Epithelial cell of prostate (primary cell): ENCODE measurements around the gene ZHX3.
"Not testable (repeated sequence)": the region's sequence is repeated elsewhere in the genome, so short reads cannot be mapped to it uniquely, and the experiment has no call there.

Source experiments
- DNase-seq: peaks from one replicate; pipeline ENCODE4 v3.0.0-alpha.2; 2011; ENCODE audit warnings: low read depth, low spot score
- H3K27ac ChIP-seq: fragments of 450-650 bp; 2 replicates; pipeline ENCODE4 v1.5.1; 2017; ENCODE audit warnings: mild to moderate bottlenecking

ZHX3 gene

GRCh38 chr20:41142919-41143318, 174.6 kb downstream of the ZHX3 start:
- H3K27ac ChIP-seq, result no peak overlapping the region
- DNase-seq, result no peak

- no peak for DNase-seq
- H3K27ac ChIP-seq, result no peak overlapping the region
These were observed 175.3 kb downstream of the ZHX3 start for GRCh38 chr20:41142245-41142644.

DNA sequence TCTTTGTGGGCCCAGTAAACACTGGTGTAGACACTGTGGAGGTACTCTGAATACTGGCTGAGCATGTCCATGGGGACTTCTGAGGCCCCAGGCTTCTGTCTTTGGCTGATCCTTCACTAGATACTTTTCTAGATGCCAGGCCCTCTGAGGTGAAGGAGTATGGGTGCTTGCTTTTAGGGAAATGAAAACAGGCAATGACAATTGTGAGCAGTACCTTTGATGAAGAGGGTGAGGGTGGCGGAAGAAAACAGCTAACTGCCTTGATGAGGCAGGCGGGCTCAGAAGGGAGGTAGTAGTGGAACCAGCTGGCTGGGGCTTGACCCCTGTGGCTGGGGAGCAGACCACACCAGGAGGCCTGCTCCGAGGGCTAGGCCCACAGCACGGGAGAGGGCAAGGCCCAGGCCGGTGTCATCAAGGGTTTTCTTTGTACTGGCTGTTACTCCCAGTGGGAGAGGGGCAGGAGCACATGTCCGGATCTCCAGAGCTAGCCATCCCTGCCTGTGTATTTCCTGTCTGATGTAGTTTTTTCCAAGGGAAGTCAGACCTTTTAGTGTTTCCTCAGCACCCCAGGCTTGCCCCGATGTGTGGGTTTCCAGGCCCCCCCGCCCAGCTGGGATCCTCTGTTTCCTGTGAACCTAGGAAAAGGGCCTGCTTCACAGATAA, 176.2 kb downstream of the ZHX3 start:
- no peak overlapping the region for H3K27ac ChIP-seq

DNA sequence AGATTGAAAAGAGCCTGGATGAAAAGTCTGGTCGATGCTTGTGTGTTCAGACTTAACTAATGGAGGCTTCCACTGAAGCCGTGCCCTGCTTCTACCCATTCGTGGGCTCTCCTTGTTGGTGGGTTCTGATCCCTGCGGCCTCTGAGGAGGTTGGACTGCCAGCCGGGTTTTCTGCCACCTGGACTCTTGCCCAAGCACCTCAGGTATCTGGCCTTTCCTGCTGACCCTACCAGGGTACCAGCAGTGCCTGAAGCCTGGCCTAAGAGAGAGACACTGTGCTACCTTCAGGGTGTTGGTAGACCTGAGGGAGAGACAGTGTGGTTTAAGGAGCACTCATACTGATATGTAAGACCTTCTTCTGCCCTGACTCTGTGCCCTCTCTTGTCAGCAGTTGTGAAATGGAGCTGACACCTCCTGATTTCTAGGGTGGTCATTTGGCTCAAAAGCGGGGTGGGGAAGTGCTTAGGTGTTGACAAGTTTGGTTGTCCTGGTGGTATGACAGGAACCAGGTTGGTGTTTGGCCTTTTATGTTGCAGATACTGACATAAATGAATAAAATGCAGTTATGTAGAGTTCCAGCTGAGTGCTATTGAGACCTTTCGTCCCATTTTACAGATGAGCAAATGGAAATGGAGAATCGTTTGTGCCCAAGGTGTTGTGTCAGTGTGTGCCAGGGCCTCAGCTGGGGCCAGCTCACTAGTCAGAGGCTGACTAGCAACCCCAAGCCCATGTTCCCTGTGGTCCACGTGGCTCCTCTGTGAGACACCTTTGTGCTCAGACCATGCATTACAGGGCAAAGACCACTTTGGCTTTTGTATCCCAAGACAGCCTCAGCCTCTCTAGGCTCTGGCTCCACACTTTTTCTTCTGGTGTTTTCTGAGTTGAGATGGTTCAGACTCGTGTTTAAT, 177.1 kb downstream of the ZHX3 start:
- no peak overlapping the region for H3K27ac ChIP-seq
- DNase-seq, result no peak

More for the DNA sequence above, 176.2 kb downstream of the ZHX3 start:
- DNase-seq, result no peak

GRCh38 chr20:41139227-41140093, 178.1 kb downstream of the ZHX3 start:
- no peak overlapping the region for H3K27ac ChIP-seq
- no peak for DNase-seq

DNA sequence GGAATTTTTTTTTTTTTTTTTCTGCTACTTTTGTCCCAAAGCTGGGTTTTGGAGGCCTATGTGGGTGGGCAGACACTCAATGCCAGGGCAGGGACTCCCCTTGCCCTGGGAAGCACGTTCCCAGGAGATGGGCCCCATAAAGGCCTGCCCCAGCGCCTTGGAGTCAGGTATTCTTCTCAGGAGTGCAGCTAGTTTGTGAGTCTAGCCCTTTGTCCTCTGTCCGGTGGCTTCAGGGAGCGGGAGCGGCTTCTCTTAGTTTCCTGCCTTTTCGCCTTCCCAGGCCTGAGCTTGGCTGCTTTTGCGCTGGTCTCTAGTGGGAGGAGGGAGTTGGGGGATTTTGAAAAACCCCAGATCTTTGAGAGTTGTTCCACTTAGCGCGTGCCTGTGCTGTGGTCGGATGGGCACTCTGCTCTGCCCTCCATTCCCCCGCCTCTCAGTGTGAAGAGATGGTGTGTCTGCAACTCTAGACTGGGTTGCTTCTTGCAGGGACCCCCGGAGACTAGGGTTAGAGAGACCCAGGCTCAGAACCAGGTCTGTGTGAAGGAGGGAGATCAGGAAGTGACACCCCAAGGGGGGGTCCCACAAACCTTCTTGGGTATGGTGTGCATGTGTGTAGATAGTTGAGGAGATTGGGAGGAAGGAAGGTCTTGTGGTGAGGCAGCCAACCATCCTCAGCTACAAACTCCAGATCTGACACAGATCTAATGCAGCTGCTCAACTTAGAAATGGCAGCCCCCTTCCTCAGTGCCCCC, 178.9 kb downstream of the ZHX3 start:
- peak overlapping the region; percentile 70 for H3K27ac ChIP-seq
- DNase-seq, result no peak

GRCh38 chr20:41137614-41138474, 179.7 kb downstream of the ZHX3 start:
- peak overlapping the region; percentile 70 for H3K27ac ChIP-seq
- no peak for DNase-seq

DNA sequence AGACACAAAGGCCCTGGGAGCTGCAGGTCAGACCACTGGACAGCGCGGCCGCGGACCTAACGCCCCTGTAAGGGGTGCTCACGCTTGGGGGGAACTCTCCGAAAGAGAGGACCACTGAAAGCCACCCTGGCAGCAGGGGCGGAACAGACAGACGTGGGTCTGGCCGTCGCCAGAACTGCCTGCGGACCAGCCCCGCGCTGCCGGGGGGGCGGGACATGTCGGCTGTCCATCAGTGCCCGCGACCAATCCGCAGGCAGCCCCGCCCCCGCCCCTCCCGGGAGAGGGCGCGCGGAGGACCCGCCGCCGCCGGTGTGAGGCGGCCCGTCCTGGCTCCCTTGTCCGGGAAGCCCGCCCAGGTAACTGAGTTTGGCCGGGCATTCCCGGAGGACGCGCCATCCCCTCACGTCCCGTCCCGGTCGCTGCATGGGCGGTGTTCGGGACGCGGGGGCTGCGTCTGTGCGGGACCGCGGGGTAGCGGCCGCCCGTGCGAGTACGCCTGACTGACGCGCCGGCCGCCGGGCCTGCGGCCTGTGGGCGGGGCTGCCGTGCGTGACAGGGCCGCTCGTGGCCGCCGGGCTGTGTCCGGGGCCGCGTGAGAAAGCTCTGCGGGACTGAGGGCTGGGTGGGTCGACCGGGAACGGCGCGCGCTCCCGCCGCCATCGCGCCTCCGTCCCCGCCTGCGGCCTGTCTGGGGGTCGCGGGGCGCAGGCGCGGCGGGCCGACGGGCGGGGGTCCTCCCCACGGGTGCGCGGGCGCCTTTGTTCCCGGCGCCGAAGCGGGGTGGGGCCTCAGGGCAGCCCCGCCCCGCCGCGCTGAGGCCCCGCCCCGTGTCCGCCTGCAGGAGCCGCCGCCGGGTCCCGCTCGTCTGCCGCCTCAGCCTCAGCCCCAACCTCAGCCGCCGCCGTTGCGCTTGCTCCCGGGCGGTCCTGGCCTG, 180.6 kb downstream of the ZHX3 start, which contains the start of gene PLCG1:
Gene PLCG1 (plus strand): TSS at position 864 of the 934 bp plus-strand sequence. CDS start 99 bp downstream, outside the sequence.
- H3K27ac ChIP-seq, result peak within 1 kb of the TSS; percentile 70
- DNase-seq, result peak; percentile 37

- H3K27ac ChIP-seq, result peak overlapping the region; percentile 76
- DNase-seq, result no peak
These were observed 181.4 kb downstream of the ZHX3 start for GRCh38 chr20:41135888-41136679.

DNA sequence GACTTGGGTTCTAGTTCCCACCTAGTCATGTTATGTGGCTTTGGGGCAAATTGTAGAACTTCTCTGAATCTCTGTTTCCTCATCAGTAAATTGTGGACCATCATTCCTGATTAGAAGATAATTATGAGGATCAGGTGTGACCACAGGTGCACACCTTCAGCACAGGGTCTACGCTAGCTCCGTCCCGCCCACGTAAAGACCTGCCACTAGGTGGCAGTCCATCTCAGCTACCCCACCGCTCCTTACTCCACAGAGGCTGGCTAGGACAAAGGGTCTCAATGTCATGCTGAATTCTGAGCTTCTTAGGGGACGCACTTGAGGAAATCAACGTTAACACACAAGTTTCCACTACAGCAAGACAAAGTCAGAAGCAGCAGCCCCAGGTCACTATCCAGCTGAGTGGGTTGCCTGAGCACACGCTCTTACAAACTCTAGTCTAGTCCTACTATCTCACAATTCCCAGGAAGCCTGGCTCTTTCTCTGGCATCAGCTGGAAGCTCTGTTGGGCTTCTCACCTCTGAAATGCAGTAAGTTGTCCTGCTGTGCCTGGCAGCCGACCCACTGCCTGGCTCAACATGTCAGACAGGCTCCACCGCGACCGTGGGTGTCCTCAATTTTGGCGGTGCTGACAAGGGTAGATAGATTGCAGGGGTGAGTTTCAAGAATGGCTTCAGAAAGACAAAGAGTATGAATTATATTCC, 182.2 kb downstream of the ZHX3 start:
- no peak for DNase-seq
- peak overlapping the region; percentile 76 for H3K27ac ChIP-seq

DNA sequence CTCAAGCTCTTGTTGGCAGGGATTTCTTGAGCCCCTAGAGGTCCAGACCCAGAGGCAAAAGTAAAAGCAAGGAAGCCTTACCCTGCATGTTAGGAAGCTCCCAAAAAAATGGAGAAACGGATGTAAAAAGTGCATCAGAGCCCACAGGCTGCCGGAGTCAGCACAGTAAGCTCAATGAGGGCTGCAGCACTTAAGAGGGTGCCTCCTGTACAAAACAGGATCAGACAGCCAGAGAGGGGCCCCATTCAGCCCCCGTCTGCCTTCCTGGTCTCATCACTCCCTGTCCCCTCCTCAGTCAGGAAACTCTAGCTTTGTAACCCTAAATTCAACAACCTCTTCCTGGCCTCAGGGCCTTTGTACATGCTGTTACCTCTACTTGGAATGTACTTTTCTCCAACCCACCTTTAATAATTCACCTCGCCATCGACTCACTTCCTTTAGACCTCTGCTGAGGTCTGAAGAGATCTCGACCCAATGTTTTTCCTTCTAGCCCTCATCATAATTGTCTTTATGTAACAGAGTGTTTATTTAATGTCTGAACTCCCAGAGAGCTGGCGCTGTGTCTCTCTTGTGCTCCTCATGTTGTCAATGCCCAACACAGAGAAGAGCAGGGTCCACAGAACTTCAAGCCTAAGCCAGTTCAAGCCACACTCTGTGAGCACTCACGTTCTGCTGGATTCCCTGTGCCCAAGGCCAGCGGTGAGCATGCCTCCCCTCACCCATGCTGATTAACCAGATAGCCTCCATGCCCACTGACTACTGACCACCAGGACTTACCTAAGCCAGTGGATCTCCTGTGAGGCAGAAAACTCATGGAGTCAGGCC, 183.0 kb downstream of the ZHX3 start:
- H3K27ac ChIP-seq, result peak overlapping the region; percentile 76
- DNase-seq, result no peak

DNA sequence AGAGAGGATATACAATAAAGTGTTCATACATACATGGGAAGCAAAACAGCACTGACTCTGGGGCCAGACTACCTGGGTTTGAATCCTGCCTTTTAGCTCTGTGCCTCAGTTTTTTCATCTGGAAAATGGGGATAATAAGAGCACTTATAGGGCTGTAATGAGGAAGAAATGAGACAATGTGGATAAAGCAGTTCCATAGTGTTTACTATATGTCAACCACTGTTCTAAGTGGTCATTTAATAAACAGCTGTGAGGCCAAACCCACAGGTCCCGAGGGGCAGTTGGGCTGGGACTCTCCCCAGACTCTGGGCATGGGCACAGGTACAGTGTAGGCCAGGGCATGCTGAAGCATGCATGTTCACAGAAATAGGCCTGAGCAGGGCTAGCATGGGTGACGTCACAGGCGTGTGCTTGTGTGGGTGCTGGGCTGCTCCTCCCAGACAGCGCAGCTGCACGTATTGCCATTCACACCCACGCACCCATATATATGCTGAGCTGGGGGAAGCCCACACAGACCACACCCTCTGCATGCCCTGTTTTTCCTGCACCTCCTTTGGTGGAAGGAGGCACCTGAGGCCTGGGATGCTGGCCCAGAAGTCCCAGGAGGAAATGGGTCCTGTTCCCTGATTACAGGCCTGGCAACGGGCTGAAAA, 183.7 kb downstream of the ZHX3 start:
- peak; percentile 96 for DNase-seq
- peak overlapping the region; percentile 76 for H3K27ac ChIP-seq

DNA sequence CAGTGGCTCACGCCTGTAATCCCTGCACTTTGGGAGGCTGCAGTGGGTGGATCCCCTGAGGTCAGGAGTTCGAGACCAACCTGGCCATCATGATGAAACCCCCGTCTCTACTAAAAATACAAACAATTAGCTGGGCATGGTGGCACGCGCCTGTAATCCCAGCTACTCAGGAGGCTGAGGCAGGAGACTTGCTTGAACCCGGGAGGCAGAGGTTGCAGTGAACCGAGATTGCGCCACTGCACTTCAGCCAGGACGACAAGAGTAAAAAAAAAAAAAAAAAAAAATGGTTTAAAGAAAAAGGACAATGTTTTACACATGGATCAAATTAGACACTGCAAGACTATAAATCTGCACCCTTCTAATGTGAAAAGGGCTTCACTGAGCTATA, 185.1 kb downstream of the ZHX3 start:
- H3K27ac ChIP-seq, result peak overlapping the region; percentile 76

GRCh38 chr20:41131594-41132387, 185.7 kb downstream of the ZHX3 start:
- no peak for DNase-seq
- peak overlapping the region; percentile 76 for H3K27ac ChIP-seq

More for the DNA sequence above, 185.1 kb downstream of the ZHX3 start:
- DNase-seq, result not testable (repeated sequence)
